HG02759 (cell line): Measurements from ENCODE around the gene ANO1.

Source experiments
- ATAC-seq: cut with Tn5 transposase; IDR thresholded peaks from one replicate; pipeline ENCODE4 v1.9.1; 2021; ENCODE audit warnings: mild to moderate bottlenecking, moderate library complexity; ENCODE audit not compliant: unreplicated experiment

The ANO1 gene

DNA sequence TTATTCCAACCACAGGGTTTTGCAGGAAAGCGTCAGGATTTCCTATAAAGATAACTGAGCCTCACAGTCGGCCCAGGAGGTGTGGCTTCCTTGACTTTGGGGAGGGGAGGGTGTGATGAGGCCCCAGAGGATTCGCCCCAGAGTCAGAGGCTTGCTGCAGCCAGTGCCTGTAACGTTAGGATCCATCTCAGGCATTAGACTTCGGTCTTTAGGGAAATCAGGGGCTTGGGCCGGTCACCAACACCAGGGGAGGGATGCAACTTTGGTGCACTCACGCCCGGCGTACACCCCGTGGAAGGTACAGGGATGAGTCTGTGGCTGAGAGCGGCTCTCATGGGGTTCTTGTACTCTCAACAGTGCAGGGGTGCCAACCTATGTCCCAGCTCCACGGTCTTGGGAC is 5.7 kb upstream of the ANO1 start:
- ATAC-seq, result no peak

DNA sequence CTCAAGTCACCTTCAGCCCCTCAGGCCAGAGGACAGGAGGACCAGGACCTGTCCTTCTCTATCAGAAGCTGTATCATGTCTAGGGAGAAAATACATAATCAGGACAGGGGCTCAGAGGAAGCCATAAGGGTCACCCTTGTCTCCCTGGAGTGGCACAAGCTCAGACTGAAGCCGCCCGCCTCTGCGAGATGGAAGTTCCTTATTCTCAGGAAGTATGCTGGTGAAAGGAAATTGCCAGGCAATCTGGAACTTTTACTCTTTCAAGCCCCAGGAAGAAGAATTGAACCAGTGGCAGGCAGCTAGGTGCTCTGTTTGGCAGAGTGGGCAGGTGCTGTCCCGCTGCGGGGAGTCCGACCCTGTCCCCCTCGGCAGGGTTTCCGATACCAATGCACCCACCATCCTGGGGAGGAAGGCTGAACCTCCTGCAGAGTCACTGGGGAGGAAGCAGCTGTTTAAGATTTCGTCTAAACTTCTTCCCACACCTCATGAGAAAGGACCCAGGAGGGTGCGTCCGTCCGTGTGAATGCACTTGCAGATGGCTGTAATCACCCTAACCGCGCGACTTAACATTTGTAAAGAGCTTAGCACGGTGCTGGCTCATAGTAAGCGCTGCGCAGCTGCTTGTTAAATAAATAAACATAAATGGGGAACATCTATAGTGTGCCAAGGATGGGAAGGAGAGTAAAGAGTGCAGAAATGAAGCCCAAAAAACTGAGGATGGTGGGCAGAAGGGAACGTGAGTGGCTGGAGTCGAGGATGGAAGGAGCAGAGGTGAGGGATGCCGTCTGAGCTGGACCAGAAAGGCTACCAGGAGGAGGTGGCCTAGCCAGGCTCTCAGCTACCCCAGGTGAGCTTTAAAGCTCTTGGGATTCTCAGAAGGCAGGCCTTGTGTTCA is 5.0 kb upstream of the ANO1 start:
- ATAC-seq, result no peak

DNA sequence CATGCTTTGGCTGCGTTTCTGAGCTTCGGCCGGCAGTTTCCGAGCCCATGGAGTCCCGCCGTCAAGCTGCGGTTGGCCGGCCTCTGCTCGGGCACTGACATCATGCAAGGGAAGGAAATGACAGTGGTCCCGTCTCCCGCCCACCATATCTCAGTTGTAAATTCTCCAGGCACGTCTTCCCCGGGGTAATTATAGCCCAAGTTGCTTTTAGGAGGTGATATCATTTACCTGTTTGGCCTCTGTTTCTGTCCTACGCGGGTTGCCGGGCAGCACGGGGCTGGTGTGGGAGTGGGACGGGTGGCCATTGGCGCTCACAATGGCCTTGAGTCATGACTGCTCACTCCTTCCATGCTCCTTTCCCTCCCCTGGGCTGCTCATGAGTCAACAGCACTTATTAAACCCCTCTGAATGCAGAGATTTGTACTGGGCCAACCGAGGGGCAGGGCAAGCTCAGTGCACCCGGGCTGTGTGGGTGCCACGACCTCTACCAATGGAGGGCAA is 4.2 kb upstream of the ANO1 start:
- no peak for ATAC-seq

DNA sequence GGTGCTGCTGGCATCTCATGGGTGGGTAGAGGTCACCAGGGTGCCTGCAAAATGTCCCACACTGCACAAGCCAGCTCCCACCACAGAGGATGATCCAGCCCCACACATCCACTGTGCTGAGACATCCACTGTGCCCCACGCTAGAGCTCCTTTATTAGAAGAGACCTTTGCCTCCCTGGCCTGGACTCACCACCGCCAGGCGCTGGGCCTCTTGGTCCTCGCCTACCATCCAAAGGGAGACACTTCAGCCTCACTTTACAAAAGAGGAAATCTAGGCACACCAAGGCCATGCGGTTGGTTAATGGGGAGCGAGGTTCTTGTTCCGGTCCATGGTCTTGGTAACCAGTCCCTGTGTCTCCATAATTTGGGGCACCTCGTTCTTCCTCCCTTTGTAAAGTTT is 3.4 kb upstream of the ANO1 start:
- ATAC-seq, result no peak

DNA sequence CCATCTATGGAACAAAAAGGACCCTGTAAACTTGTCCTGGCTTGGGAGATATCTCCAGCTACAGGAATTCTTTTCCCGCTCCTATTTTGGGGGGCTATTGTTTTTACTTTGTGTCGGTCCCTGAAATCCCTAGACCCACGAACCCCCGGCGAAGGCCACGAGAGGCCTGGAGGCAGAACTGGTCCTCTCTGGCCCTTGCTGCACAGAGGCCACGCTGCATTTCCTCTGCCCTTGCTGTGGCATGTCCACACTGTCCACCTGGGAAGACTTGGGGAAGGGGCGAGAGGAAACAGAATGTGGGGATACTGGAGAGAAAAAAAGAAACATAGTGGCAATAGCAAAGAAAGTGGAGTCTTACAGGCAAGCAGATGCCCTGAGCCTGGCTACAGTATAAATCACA is 2.3 kb upstream of the ANO1 start:
- ATAC-seq, result no peak

DNA sequence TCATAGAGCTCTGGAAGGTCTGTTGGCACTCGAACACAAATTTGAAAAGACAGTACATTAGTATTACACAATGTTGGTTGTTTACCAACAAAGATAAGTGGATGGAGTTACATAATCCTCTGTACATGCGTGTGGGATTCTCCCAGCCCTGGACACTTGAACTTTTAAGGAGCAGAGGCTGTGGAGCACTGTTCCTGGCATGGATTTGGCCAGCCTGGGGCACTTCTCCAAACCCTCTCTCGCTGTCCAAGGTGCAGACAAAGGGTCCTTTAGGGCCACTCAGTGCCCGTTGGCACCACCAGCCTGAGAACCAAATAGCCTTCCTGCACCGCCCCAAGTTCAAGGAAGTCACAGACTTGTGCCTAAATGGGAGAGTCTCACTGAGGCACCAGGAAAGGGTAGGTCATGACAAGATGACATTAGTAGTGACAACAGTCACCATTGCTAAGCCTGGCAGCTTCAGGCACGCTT is 1.6 kb upstream of the ANO1 start:
- ATAC-seq, result no peak

DNA sequence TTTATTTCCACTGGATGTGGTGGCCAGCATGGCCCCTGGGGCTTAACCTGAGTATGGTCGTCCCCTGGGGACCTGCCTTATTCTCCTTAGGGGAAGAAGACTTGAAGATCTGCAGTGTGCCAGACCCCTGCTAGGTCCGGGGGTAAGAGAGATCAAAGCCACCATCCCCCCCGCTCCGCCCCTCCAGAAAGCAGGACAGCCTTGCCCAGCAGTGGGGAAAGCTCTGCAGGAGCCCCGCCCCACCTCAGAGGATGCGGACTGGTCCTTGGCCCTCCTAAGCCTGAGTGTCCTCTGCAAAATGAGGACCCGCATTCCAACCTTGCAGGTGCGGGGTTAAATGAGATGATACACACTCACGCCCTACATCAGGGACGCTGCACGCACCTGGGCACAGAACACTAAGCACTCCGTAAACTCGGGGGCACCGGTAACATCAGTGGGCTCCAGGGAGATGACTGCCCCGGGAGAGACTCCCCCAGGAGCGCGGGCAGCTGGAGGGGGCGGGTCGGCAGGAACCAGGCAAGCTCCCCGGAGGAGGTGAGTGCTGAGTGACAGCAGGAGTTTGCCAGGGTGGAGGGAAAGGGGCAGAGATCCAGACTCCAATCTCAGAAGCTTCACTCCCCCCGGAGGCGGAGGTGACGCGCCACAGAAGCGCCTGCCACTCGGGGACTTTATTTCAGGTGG is 564 bp upstream of the ANO1 start:
- ATAC-seq, result no peak

DNA sequence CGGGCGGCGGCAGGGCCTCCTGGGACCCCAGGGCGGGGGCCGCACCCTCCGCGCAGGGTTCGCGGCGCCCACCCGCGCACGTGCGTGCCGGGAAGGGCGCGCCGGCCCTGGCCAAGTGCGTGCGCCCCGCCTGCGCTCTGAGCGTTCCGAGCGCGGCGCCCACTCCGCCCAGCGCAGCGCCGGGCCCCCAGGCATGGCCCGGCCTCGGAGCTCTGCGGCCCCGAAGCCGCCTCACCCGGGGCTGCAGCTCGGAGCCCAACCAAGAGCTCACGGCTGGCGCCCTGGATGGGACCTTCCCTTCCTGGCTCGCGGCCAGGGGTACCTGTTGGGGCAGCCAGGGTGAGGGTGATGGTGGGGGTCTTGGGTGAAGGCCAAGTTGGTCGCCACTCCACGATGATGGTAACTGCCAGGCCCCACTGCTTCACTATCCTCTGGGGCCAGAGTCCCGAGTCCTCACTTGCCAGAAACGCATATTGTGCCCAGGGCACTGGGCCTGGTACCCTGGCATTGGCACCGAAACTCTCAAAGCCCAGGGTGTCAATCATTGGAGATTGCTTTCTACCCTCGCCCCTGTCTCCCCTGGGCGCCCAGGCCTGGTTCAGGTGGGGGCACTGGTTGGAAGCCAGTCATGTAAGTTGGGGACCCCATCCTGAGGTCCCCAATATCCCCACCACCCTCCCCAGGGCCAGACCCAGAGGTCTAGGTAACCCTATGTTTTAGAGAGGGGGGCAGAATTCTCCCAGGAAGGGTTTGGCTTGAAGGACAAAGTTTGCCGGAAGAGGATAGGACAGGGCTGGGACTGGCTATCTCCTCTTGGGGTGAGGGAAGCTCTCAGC is 882 bp downstream of the ANO1 start:
- ATAC-seq, result no peak

DNA sequence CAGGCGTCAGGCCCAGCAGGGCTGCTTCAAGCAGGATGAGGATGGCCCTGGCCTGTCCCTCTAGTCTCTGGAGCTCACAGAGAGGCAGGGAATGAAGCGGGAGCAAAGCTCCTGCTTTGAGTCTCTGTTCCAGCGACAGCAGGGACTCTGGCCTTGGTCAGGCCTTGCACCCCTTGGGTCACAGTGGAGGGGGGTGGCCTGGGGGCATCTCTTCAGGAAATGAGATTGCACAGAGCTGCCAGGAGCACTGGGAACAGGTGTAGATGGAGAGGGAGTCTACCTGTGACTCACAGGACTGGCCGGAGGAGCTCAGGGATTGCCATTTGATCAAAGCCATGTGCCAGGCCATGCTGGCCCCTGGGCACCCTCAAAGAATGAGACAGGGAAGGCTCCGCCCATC is 1.6 kb downstream of the ANO1 start:
- no peak for ATAC-seq

DNA sequence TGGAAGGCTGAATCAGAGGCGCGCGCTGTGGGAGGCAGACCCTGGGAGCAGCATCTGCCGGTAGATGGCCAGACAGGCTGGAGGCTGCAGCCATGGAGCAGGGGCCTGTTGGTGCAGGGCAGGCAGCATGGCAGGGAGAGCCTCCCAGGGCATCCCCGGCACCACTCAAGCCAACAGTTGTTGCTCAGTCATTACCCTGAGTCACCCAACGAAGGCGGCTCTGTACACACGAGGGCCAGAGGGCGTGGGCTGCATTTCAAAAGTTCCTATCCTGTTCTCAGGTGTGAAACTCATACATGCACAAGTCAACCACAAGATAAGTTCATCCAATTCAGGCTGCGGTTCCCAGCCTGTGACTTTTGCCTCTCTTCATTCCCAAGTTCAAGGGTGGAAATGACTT is 2.6 kb downstream of the ANO1 start:
- no peak for ATAC-seq

DNA sequence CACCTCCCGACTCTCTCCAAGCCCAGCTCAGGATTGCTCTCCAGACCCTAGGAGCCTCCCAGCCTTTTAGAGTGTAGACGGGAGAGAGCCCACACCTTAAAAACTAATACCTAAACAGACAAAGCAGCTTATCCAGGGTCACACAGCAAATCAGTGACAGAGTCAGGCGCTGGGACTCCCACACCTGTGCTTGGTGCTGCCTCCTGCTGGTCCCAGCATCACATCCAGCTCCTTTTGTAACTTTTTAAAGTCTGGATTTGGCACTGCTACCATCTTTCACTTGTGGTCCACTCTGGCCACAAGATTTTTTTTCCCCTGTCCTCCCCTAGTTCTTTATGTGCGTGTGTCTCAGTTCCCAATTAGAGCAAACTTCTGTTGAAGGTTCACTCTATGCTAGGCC is 4.7 kb downstream of the ANO1 start:
- ATAC-seq, result no peak

DNA sequence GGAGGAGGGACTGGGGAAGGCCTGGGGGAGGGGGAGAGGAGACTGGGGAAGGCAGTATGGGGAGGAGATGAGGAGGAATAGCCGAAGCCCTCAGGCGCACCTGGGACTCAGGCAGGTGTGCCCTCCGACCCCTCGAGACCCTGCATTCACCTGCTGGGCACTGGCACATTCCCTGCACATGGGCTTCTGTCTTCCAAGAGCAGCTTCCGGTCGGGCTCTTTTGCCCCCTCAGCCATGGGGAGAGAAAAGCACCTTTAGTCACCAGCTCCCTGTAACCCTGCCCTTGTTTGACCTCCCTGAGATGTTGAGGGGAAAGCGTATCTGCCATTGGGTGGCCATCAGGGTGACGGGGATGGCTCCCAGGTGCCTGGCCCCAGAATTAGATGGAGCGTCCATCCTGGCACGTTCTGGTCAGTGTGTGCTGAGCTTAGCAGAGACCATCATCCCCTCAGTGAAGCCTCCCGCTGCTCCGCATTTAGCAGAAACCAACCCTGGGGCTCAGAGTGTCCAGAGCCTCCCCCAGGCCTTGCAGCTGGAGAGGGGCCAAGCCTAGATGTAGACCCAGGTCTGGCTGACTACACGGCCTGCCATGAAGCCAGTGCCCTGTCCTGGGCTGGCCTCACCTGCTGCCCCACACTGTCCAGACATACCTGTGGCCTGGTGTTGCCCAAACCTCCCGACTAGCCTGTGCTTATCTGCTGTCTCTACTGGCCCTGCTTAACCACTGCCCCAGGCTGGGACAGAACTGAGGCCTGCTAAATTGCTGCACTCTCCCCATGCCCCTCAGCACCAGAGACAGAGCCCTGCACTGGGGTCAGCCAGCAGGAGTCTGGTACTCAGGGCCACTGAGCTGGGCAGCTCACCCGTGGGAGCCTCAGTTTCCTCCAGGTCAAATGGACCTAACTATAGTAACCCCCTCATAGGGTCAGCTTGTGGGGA is 6.2 kb downstream of the ANO1 start:
- ATAC-seq, result no peak

DNA sequence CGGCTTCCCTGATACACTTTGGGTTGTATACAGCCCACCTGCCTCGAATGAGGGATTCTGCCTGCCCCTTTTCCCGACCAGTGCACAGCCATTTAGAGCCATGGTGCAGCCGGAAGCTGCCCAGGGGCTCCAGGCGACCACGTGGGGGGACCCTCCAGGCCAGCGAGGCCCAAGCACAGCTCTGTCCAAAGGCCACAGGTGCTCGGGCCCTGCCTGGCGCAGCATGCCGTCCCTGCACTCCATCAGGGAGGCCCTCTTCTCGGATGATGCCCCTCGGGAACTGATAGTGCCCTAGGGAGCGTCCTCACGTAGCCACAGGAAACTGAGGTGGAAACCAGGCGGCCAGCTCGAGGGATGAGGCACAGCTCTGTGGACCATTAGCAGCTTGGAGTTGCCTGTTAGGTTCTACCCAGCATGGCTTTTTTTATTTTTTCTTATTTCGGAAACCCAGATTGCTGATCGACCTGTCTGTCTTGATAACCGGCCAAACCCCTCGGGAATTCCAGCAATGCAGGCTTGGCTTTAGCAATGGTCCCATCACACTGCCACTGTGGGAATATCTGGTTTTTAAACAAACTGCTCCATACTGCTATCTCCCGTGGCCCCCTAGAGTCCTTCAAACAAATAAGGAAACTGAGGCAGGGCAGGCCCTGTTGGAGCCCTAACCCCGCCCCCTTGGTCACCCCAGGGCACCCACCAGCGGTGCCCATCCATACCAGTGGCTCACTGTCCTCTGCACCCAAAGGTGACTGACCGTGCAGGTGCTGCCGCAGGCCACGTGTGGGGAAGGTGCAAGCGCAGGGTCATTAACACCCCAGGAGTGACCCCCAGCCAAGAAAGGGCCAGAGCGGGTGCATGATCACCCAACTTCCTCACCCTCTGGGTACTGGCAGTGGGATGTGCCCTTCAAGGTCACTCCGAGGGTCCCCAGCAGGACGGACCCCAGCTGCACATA is 8.0 kb downstream of the ANO1 start:
- ATAC-seq, result no peak

DNA sequence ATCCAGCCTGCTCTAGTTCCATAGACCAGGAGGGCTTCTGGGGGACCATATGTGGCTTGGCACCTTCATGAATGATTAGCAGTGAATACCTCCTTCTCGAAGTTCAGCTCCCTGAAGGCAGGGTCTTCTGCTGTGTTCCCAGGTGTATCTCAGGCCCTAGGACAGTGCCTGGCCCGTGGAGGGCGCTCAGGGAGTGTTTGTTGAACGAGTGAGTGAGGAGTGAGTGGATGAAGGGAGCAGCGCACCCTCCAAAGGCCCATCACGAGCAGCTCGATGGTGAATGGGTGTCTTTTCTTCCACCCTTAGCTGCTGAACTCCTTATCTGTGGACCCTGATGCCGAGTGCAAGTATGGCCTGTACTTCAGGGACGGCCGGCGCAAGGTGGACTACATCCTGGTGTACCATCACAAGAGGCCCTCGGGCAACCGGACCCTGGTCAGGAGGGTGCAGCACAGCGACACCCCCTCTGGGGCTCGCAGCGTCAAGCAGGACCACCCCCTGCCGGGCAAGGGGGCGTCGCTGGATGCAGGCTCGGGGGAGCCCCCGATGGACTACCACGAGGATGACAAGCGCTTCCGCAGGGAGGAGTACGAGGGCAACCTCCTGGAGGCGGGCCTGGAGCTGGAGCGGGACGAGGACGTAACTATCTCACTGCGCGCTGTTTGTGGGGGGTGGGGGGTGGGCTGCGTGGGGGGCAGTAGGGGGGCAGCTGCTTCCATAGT is 9.5 kb downstream of the ANO1 start:
- no peak for ATAC-seq

DNA sequence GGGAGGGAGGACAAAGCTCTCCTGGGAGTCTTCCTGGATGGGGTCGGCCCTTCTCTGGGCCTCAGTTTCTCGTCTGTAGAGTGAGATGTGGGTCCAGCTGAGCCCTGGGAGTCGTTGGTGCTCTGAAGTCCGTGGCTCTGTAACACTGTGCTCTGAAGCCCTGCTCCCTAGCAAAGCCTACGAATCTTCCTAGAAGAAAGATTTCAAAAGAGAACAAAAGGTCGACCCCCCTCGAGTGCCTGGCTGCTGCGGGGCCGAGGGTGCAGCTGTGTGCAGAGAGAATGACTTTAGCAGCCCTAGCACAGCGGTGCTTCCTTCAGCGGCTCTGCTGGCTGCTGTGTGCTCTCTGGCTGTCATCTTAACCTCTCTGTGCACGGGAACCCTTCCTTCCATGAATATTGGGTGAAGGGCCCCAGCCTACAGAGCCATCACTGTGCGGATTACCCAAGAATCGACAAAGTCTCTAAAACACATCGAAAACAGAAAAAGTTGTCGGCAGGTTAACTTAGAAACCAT is 10.7 kb downstream of the ANO1 start:
- no peak for ATAC-seq

DNA sequence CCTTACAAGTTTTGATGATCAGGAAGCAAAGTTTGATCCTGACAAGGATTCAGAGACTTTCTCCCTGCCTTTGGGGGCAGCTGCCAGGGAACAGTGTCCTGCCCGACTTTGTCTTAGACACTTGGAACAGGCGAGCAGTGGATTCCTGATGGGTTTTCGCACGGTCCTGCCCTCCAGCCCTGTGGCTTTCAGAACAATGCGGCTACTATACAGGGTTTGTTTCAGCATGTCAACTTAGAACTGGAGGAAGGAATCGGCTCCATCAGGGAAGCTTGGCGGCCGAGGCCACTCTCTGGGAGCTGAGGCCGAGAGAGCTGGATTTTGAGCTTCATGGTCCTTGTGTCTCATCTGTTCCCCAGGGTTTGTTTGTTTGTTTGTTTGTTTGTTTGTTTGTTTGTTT is 11.5 kb downstream of the ANO1 start:
- ATAC-seq, result no peak

DNA sequence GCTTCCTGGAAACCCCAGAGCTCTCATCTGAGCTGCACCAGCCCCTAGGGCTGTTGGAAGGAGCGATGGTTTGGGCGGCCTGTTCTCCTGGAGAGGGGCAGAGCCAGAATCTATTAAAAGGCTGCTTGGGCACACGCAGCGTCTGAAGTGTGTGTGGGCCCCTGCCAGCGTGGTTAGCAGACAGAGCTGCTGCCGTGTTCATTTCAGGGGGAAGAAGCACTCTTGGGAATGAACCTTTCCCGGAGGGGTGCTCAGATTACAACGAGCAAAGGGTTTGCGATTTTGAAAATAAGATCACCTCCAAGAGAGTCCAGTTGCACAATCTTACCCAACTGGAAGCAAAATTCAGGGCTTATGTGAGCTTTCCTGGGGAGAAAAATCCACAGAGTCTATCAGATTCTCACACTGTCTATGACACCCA is 12.9 kb downstream of the ANO1 start:
- no peak for ATAC-seq

DNA sequence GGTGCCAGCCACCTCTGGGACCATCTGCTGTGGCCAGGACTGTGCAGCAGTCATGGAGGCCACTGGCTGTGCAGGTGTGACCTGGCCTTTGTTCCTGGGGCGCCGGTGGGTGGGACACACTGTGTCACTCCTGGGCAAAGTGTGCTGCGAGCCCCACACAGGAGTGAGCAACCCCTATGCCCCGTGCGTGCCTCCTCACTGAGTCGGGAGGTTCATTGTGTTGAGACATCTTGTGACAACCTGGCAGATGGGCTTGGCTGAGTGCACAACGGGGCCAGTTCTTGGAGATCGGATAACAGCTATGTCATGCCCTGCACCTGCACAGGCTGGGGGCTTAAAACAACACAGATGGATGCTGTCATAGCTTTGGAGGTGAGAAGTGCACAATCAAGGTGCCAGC is 13.5 kb downstream of the ANO1 start:
- no peak for ATAC-seq
